ENCODE measurements around the gene FBXL16. TPM values are rescaled to one million over a fixed set of nuclear protein-coding genes. Genes with fewer than 3 reads are reported as not detected.
A peak's percentile ranks its signal among the peaks of the same experiment; 100 is the strongest.

Gene FBXL16
- total RNA-seq, 4 donors from 2014 or later, result 0.21 to 0.37 TPM; not detected in 2

DNA sequence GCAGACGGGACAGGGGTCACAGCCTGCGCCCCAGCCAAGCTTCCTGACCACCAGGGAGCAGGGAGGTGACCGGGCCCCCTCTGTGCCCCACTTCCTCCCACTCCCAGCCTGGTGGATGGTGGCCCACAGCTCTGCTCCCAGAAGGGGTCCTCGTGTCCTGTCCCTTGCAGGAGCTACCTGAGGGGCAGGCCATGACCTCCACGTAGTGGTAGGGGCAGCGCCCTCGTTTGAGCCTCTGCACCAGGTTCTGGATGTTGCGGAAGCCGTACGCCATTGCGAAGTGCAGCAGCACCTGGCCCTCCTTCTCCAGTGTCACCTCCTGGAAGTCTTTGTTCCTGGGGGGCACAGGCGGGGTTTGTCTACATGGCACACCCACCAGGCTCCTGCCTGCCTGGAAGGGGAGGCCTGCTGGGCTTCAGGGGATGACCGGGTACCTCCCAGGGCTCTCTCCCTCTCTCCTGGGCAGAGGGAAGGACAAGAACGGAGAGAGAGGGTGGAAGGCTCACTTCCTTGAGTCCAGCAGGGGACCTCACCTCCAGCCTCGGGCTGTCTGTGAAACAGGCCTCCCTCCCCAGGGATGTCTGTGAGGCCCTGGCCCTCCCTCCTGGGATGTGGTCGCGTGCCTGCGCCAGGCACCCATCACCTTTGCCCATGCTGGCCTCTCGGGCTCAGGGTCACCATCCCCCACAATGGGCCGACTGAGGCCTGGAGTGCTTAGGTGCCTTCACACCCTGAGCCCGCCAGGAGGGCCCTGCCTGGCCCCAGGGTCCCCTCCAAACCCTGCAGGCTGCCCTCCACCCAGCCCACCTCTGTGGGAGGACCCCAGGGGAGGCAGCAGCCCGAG is 25.3 kb upstream of the FBXL16 start:
- Histone ChIP-seq H3K27ac (no peak overlapping the region), H3K27me3 (peaks cover 0 to 28% of the 10 kb centered on the region in 2 donors), H3K9me3 (no peaks in the 10 kb centered on the region), H3K4me1 (peaks cover 0 to 18% of the 10 kb centered on the region in 2 donors), H3K36me3 (no peaks in the 10 kb centered on the region), H3K4me3 (no peak overlapping the region)
- no peak for DNase-seq
- intact Hi-C loops (cut with DNase I; ENCODE audit: low total_unique reads), result no loop called here
- TF ChIP-seq POLR2A (IDR thresholded peaks at IDR 0.05), result no peak
- TF ChIP-seq, protein P1, sequence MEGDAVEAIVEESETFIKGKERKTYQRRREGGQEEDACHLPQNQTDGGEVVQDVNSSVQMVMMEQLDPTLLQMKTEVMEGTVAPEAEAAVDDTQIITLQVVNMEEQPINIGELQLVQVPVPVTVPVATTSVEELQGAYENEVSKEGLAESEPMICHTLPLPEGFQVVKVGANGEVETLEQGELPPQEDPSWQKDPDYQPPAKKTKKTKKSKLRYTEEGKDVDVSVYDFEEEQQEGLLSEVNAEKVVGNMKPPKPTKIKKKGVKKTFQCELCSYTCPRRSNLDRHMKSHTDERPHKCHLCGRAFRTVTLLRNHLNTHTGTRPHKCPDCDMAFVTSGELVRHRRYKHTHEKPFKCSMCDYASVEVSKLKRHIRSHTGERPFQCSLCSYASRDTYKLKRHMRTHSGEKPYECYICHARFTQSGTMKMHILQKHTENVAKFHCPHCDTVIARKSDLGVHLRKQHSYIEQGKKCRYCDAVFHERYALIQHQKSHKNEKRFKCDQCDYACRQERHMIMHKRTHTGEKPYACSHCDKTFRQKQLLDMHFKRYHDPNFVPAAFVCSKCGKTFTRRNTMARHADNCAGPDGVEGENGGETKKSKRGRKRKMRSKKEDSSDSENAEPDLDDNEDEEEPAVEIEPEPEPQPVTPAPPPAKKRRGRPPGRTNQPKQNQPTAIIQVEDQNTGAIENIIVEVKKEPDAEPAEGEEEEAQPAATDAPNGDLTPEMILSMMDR (IDR thresholded peaks at IDR 0.05), result no peak

DNA sequence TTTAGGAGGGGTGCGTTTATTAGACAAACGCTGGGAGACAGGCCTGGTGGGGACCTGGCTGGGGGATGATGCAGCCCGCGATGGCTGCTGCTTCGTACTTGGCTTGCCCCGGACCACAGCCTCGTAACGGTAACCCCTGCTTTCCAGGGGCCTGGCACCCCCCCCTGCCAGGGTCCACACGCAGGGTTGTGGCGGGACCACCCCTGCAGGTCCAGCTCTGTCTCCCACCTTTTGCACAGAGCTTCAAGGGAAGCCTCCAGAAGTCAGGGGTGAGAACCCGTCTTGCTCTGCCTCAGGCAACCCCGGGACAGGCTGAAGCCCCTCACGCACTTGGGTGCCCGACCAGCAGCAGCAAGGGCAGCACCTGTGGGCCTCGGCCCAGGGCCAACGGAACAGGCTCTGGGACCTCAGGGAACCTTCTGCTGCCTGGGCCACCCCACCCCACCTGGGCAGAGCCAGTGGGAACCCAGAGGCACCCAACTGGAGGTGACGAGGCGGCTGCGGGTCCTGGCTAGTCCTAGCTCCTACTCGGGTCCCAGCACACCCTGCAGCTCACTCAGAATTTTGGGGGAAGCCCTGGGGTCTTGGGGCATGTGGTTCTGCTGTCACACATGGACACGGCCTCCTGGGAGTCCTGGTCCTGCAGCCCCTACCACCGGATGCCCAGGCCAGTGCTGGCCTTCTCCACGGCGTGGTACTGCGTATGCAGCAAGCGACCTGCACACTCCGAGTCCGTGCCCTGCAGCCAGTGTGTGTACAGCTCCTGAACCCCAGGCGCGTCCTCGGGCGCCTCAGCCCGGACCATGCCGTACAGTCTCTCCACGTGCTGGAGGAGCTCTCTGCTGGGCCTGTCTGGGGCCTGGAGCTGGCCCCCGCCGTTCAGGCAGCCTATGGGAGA is 24.4 kb upstream of the FBXL16 start:
- DNase-seq, result no peak
- Histone ChIP-seq H3K27me3 (peaks cover 0 to 28% of the 10 kb centered on the region in 2 donors), H3K9me3 (no peaks in the 10 kb centered on the region), H3K4me3 (no peak overlapping the region), H3K4me1 (peaks cover 0 to 18% of the 10 kb centered on the region in 2 donors), H3K27ac (no peak overlapping the region), H3K36me3 (no peaks in the 10 kb centered on the region)
- intact Hi-C loops (cut with DNase I; ENCODE audit: low total_unique reads), result no loop called here
- TF ChIP-seq, protein P1 (IDR thresholded peaks at IDR 0.05), result no peak
- no peak for TF ChIP-seq POLR2A (IDR thresholded peaks at IDR 0.05)

DNA sequence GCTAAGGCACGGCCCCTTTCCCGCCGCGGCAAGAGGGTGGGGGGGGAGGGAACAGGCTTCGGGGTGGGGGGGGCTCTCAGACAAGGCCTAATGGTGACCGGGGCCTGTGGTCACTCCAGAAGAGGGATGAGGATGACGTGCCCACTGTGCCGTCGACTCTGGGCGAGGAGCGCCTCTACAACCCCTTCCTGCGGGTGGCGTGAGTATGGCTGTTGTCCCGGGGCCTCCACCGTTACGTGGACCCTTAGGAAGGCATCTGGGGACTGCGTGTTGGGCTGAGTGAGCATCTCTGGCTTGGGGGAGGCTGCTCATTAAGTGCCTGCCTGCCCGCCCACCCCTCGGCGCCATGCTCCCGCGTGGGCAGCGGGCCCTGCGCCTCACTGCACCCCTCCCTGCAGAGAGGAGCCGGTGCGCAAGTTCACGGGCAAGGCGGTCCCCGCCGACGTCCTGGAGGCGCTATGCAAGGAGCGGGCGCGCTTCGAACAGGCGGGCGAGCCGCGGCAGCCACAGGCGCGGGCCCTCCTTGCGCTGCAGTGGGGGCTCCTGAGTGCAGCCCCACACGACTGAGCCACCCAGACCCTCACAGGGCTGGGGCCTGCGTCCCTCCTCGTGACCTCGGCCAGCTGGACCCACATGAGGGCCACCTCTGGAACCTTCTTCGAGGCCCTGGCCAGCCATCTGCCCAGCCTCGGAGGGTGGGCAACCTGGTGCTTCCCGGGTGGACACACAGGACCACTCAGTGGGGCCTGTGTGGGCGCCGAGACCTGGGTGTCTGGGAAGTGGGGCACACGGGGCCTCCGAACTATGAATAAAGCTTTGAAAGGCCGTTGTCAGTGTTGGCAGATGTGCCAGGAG is 23.5 kb upstream of the FBXL16 start:
- H3K9me3 ChIP-seq, result no peaks in the 10 kb centered on the region
- peaks cover 0 to 18% of the 10 kb centered on the region in 2 donors for H3K4me1 ChIP-seq
- no peak overlapping the region for H3K4me3 ChIP-seq
- H3K27ac ChIP-seq, result no peak overlapping the region
- H3K27me3 ChIP-seq, result peaks cover 0 to 28% of the 10 kb centered on the region in 2 donors
- H3K36me3 ChIP-seq, result no peaks in the 10 kb centered on the region
- no peak for DNase-seq
- intact Hi-C loops (cut with DNase I; ENCODE audit: low total_unique reads), result no loop called here
- TF ChIP-seq POLR2A (IDR thresholded peaks at IDR 0.05), result no peak
- TF ChIP-seq, protein P1 (IDR thresholded peaks at IDR 0.05), result no peak

DNA sequence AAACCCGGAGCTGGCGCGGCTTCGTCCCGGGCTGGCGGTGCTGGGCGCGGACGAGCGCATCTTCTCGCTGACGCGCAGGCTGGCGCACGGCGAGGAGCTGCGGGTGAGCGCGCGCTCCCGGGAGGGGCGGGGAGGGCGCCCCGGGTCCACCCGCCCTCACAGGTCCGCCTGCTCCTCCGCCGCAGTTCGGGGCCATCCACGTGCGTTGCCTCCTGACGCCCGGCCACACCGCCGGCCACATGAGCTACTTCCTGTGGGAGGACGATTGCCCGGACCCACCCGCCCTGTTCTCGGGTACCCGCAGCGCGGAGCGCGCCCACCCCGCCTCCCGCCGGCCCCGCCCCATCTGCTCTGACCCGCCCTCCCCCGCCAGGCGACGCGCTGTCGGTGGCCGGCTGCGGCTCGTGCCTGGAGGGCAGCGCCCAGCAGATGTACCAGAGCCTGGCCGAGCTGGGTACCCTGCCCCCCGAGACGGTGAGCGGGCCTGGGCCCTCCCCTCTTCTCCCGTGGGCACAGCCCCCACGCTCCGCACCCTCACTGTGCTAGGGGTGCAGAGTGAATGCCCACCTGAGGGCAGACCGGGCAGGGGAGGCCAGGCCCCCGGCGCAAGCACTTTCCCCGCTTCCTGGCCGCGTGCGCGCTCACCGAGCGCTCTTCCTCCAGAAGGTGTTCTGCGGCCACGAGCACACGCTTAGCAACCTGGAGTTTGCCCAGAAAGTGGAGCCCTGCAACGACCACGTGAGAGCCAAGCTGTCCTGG is 22.7 kb upstream of the FBXL16 start:
- no peaks in the 10 kb centered on the region for H3K36me3 ChIP-seq
- H3K27ac ChIP-seq, result no peak overlapping the region
- peaks cover 0 to 18% of the 10 kb centered on the region in 2 donors for H3K4me1 ChIP-seq
- no peaks in the 10 kb centered on the region for H3K9me3 ChIP-seq
- TF ChIP-seq, protein P1 (IDR thresholded peaks at IDR 0.05), result no peak
- TF ChIP-seq POLR2A (IDR thresholded peaks at IDR 0.05), result no peak
- intact Hi-C loops (cut with DNase I; ENCODE audit: low total_unique reads), result no loop called here
- H3K27me3 ChIP-seq, result peaks cover 0 to 28% of the 10 kb centered on the region in 2 donors
- DNase-seq, result no peak
- peak overlapping the region in 1 of 2 donors; percentile 11 for H3K4me3 ChIP-seq
